MV-4-11 (cell line): ENCODE results near the gene CPLX1.
"Not testable (repeated sequence)": the region's sequence is repeated elsewhere in the genome, so short reads cannot be mapped to it uniquely, and the experiment has no call there.

Experiments used
- DNase-seq: peaks from one replicate; lab custom pipeline; 2025; lab: John Stamatoyannopoulos, UW

Gene CPLX1

DNA sequence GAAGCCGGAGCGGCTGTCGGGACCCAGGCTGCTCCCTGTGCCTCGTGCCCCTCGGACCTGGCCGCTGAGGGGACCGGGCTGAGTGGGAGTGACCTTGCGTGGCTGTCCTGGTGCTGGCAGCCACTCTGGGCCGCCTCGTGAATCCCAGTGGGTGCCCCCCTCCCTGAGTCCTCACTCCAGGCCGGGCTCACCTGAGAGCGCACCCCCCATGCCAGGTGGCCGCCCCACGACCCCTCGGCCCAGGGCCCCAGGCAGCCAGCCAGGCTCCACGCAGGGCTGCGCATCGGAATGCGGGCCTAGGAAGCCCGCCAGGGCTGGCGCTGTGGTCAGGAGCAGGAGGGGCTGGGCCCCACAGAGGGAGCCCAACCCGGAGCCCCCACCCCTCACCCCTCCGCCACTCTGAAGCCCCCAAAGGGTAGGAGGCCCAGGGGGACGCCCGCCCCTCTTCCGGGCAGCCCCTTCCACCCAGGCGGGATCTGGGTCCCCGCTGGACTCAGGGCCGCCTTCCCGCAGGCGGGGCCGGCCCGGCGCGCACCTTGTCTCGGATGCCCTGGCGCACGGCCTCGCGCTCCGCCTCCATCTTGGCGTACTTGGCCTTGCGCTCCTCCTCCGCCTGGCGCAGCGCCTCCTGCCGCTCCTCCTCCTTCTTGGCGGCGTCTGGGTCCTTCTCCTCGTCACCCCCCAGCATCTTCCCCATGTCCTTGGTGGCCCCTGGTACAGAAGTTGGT lies 33.9 kb downstream of the CPLX1 start:
- no peak for DNase-seq

DNA sequence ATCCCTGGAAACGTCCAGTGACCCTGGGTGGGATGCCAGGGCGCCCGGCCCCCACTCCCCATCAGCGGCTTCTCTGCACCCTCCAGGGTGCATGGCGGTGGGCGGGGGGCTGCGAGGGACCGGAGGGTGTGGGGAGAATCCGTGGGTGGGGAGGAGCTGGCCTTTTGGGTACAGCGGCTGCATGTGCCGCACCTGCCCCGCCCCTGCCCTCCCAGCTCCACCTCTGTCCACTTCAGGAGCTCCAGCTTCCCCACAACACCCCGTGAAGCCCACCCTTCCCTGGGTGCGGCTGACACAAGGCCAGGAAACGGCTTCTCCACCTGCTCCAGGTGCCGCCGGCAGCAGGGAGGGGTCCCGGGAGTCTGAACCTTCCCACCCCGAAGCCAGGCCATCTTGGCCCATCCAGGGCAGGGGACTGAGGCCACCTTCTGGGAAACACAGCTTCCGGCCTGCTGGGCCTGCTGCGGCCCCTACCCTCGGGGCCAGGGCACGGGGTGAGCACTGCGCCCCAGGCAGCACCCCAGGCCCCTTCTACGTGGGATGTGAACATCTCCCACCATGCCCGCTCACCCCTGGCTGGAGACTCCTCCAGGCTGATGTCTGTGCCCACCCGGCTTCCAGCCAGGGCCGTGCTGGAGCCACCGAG lies 34.6 kb downstream of the CPLX1 start:
- no peak for DNase-seq

DNA sequence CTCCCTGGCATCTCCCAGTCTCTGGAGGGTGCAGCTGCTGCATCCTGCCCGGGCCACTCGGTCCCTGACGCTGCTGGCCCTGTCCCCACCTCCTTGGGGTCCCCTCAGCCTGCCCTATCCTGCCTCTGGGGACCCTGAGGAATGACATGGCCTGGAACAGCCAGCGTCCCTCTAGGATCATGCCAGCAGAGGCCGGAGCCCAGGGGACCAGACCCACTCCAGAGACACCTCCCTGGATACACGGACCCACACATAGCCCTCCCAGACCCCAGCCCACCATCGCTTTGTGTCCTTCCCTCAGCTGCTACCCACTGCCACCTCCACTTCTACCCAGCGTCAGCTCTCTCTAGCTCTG lies 35.5 kb downstream of the CPLX1 start:
- no peak for DNase-seq

DNA sequence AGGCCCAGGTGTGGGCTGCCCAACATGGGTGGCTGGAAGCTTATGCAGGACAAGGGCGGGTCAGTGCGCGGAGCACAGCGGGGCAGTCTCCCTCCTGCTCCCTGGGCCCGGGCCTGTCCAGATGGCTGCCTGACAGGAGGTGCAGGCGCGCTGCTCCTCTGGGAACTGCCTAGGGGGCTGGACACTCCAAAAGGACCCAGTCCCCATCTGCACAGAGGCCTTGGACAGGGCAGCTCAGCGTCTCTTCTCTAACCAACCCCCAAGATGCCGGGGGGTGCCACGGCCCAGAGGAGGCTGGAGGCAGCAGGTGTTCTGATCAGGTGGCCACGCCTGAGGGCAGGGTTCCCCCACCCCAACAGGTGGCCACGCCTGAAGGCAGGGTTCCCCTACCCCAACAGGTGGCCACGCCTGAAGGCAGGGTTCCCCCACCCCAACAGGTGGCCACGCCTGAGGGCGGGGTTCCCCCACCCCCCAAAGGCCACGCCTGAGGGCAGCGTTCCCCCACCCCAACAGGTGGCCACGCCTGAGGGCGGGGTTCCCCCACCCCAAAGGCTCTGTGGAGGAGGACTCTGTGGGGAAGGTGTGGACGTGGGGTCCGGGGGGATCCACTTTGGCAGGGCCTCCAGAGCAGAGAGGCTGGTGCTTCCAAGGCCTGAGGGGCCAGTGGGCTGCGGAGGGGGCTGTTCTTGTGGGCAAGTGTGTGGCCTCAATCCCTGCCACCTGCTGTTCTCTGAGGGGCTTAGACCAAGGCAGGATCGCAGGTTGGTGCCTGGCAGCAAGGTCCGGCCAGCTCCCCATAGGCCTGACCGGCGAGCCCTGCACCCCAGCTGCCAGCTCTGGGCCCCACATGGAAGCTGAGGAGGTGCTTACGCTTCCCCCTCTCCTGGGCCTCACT lies 36.1 kb downstream of the CPLX1 start:
- no peak for DNase-seq

DNA sequence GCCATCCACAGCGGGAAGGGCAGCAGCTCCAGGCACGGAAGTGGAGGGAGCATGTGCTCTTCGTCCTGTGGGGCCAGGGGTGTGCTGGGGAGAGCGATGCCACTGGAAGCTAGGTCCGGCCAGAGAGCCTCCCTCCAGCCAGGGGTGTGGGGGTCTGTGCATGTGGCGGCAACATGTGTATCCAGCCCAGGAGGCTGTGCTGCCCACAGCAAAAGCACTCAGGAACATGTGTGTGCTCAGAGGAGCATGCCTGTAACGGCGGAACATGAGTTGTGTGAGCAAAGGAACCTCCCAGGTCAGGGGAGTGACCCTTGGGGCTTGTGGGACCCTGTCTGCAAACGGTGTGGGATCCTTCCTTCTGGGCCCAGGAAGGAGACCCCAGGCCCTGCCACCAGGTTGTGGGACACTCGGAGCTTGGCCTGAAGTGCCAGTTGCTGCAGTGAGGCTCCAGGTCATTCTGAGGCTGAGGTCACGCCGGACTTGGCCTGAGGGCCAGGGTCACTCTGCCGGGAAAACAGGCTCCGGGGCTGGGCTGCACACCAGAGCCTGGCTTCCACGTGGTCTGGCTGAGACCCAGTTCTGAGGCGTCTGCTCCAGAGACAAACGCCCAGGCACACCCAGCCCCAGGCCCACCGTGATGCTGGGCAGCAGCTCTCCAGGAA lies 37.2 kb downstream of the CPLX1 start:
- DNase-seq = no peak

DNA sequence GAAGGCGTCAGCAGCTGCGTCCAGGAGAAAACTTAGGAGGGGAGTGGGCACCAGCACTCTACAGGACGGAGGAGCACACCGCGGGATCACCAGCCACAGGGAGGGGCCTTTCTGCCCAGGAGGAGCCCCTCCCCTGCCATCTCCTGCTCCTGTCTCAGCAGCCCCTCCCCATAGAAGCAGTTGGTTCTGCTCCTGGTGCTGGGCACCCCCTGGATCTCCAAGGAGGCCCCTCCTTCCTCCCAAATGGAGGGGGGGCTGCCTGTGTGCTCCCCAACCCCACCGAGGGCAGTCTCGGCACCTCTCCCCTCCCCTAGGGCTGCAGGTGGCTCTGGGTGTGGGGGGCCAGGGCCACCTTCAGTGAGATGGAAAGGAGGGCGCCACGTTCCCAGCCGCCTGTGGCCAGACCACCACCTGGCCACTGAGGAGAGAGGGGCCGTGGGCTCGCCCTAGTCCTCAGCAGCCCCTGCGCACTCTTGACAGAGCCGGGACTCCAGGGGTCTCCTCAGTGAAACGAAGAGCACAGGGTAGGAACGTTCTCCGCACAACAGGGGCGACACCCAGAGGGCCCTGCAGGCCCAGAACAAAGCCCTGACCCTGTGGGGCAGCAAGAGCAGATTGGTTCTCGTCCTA lies 37.8 kb downstream of the CPLX1 start:
- no peak for DNase-seq

DNA sequence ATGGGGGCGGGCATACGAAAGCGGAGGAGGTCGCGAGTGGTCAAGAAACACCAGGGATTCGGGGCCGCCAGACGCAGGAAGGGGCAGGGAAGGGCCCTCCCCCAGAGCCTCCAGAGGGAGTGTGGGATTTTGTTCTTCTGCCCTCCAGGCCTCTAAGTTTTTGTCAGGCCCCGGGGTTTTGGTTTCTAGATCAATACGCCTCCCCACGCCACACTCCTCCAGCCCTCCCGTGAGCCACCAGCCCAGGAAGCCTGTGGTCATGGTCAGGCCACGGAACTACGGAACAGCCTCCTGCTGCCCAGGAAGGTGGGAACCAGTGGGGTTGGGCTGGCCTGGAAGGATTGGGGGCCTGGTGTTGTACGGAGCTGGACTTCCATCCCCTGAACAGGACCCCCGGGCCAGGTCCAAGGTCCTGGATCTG lies 38.4 kb downstream of the CPLX1 start:
- DNase-seq = peak; percentile 43

DNA sequence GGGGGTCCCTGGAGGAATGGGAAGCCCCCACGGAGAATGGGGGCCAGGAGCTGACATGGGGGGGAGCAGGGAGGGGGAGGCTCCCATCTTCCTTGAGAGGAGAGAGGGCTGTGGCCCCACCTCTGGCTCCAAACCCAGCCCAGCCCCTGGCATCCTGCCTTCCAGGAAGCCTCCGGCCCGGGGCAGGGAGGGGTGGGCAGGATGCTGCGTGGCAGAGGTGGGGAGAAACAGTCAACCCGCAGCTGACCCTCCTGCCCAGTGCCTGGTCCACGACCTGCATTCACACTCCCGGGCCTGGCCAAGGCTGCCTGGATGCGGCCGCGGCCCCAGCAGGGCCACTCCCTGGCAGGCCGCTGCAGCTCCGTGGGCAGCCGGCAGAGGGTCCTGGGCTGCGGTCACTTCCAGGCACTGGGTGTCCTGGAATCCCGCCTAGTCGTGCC lies 39.0 kb downstream of the CPLX1 start:
- DNase-seq = no peak

DNA sequence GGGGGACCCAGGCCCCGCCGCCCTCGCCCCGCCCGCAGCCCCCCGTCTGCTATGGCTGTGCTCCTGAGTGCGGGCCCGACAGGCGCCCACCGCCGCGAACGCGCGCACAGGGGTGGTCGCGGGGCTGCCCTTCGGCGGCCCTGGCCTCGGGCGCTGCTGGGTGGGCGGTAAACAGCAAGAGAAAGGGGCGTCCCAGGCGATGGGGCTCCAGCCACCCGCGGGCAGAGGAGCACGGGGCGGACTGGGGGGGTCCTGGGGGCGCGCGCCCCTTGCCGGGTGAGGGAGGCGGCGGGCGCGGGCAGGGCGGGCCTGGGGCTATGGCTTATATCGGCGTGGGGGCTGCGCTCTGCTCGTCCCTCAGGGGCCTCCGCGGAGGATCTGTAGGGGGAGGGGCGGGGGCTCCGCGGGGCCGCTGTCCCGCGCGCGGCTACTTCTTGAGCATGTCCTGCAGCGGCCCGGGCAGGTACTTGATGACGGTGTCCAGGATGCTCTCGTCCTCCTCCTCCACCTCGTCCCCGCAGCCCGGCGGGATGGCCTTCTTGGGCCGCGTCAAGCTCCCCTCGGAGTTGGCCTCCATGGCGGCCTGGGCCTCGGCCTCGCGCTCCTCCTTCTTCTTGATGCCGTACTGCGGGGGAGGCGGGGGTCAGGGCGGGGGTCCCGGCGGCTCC lies 39.7 kb downstream of the CPLX1 start:
- DNase-seq = no peak

DNA sequence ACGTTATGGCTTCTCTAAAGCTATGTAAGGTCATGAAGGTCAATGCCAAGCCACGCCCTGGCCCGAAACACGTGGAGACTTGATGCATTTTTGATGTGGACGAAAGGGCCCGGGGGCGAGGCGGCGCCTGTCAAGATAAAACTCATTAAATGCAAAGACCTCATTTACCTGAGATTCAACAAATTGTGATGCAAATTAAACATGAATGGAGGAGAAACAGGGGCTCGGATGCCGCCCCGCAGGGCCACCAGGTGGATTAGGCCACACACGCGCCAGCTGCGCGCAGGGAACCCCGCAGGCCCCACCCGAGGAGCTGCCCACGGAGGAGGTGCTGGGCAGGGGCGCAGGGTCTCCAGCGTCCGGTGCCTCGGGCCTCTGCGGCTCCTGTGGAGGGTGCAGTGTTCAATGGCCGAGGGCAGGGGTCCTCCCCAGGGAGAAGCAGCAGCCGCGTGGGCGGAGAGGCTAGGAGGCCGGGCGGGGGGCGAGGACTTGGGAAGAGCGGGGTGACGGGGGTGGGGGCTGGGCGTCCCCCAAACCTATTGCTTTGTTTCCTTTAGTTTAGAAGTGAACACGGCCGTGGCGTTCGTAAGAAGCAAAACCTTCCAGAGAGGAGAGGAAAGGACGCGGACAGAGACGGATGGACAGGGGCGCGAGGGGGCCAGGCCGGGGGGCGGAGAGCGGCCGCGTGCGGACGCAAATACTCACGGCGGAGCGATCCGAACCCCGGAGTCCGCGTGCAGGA lies 40.4 kb downstream of the CPLX1 start:
- DNase-seq = no peak

DNA sequence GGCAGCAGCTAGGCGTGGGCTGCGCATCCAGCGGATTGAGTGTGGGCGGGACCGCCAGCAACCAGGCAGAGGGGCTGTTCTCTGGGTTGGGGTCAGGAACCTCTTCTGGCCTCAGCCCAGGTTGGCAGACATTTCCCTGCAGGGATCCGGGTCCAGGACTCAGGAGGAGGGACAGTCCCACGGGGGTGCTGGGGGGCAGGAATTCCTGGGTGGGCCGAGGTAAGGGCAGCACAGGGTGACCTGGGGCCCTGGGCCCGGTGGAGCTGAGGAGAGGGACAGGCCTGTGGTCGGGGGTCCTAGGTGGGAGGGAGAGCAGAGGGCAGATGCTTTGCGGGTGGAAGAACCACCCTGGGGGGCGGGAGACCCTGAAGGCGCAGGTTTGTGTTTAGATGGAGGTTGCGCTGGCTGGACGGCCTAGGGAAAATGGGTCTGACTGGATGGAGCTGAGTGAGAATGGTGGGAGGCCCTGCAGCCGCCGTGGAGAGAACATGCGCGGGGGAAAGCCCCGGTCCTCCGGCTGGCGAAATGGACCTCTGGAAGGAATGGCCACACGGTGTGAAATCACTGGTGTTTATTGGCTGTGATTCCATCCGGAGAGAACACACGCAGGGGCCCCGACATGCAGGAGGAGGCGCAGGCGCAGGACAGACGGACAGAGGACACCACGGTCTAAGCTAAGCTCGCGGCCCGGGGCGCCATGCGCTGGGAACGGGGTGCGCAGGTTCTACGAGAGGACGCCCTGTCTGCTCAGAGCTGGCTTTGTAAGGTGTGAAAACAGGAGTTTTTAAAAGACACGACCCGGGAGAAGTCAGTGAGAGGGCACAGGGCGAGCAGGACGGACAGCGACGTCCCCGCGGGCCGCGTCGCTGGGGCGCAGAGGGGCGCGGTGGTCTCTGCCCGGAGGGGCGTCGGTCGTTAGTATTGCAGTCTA lies 41.3 kb downstream of the CPLX1 start:
- DNase-seq = no peak

DNA sequence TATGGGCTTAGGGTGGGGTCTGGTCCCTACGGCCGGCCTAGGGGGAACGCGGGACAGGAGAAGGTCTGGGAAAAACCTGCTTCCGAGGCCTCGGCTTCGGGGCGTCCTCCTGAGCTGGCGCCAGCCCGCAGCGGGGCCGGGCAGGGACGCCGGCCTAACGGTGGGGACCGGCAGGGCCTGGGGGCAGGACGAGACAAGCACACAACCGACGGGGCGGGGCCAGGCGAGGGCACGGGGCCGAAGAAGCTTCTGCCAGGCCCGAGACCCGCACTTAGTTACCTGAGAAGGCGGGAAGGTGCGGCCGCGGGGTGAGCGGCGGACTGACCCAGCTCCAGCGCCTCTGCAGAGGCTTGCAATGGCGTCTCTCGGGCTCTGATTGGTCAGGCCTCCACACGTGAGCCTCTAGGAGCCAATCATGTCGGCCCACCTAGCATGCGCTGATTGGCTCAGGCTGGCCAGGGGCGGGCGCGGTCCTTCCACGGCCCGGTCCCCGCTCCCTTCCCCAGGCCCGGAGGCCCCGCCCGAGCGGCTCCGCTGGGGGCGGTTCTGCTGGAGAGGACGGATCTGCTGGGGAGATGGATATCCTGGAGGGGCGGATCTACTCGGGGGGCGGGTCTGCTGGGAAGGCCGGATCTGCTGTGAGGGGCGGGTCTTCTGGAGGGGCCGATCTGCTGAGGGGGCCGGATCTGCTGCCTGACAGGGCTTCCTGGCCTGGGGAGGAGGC lies 44.3 kb downstream of the CPLX1 start:
- DNase-seq = peak; percentile 98

DNA sequence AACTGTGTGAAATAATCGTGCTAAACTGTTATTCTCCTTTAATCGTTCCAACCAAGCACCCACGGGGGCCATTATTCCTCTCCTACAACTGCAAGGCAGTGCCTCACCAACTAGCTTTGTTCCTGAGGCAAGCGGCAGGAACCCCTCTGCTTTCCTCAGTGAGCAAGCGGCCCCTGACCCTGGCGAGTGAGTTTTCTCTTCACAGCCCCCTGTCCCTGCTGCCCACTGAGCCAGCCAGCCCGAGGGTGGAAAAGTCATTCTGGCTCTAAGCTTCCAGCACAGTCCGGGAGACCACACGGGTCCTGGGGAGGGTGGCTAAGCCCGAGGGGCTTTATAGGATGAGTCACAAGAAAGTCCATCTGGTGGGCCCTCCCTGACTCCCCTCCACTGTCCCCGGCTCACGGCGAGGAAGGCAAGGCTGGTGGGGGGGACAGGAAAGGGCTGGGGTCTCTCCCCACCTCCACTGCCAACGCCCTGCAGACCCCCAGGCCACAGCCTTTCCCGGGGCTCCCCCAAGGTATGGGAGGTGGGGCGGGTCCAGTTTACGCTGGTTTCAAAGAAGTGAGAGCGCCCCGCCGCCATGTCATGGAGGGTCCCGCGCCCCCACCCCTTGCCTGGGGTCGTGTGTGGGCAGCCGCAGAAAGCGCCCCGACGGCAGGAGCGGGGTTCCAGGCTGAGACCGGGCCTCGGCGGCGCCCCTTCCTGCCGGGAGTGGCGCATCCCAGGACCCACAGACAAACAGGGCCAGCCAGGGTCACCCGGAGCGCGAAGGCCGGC lies 45.0 kb downstream of the CPLX1 start:
- no peak for DNase-seq

DNA sequence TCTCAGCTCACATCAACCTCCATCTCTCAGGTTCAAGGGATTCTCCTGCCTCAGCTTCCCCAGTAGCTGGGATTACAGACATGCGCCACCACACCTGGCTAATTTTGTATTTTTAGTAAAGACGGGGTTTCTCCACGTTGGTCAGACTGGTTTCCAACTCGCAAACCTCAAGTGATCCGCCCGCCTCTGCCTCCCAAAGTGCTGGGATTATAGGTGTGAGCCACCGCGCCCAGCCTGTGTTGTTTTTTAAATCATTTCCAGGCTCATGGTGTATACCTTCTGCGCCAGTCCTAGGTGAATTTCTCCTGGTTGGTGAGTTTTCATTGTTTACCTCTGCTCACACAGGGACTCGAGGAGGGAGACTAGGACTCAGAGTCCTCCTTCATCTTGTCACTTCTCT lies 45.7 kb downstream of the CPLX1 start:
- DNase-seq = not testable (repeated sequence)

DNA sequence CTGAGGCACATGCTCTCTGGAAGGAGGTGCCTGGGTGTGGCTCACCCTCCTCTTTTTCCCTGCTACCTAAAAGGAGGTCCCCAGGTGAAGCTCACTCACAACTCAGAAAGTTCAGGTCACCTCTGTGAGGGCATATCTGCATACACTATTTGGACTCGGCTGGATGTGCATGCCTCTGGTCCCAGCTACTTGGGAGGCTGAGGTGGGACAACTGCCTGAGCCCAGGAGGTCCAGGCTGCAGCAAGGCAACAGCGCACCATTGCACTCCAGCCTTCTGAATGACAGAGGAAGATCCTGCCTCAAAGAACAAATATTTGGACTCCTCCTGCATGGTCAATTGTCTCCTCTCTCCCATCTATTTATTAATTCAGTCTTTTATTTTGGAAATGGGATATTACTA lies 46.4 kb downstream of the CPLX1 start:
- DNase-seq = no peak

DNA sequence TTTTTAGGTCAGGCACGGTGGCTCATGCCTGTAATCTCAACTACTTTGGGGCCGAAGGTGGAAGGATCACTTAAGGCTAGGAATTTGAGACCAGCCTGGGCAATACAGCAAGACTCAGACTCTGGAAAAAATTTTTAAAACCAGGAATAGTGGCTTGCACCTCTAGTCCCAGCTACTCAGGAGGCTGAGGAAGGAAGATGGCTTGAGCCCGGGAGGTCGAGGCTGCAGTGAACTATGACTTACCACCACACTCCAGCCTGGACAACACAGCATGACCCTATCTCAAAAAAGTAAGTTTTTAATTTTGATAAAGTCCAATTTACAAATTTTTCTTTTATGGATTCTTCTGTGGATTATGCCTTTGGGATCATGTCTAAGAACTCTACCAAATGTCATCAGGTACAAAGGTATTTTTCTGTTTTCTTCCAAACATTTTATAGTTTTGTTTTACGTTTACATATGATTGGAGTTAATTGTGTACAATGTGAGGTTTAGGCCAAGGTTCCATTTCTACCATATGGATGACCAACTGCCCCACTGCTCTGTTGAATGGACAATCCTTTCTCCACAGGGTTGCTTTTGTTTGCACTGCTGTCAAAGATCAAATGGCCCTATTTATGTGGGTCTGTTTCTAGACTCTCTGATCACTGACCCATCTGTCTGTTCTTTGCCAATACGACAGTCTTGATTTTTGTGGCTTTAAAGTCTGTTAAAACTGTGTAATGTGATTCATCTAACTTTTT lies 48.2 kb downstream of the CPLX1 start:
- no peak for DNase-seq

DNA sequence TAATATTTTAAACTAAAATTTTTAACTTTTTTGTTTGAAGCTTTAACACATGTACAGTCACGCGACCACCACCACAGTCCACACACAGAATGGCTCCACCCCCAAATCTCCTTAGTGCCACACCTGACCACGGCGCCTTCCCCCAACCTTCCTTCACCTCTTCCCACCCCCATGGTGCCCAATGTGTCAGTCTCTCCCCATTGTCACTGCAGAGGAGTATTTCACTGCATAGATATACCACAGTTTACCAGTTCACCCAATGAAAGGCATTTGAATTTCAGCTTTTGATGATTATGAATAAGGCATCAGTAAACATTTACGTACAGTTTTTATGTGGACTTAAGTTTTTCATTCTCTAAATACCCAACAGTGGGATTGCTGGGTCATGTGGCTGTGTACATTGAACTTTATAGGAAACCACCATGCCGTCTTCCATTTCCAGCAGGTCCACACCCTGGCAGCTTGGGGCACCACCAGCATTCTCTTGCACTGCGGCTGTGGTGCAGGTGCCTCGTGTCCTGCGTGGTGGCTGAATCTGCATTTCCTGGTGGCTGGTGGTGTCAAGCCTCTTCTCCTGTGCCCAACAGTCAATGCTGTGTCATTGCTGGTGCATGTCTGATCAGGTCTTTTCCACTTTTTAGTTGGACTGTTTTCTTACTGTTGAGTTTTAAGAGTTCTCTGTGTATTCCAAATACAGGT lies 49.0 kb downstream of the CPLX1 start:
- no peak for DNase-seq
